IPS-20b (cell line): ENCODE data around the gene NOXA1.
"Not testable (repeated sequence)": the region's sequence is repeated elsewhere in the genome, so short reads cannot be mapped to it uniquely, and the experiment has no call there.

Experiments used
- H3K27ac ChIP-seq: one replicate; pipeline ENCODE4 v1.5.1; 2013; ENCODE audit warnings: low read length
- H3K27me3 ChIP-seq: 2 replicates; pipeline ENCODE4 v1.6.1; 2013; ENCODE audit warnings: mild to moderate bottlenecking, low read length, inconsistent platforms; ENCODE audit not compliant: insufficient read depth
- H3K36me3 ChIP-seq: 2 replicates; pipeline ENCODE4 v1.6.1; 2013; ENCODE audit warnings: low read depth, mild to moderate bottlenecking, inconsistent platforms, low read length, moderate library complexity; ENCODE audit not compliant: insufficient read depth
- H3K4me1 ChIP-seq: 2 replicates; pipeline ENCODE4 v1.6.1; 2013; ENCODE audit warnings: mild to moderate bottlenecking, control low read depth, inconsistent platforms, low read length, moderate library complexity; ENCODE audit not compliant: insufficient read depth
- H3K4me3 ChIP-seq: 2 replicates; pipeline ENCODE4 v1.5.1; 2013; ENCODE audit warnings: mild to moderate bottlenecking, low read length, inconsistent platforms
- H3K9ac ChIP-seq: 2 replicates; pipeline ENCODE4 v1.6.1; 2013; ENCODE audit warnings: low read depth, mild to moderate bottlenecking, inconsistent platforms, low read length, moderate library complexity
- H3K9me3 ChIP-seq: 2 replicates; pipeline ENCODE4 v1.6.1; 2013; ENCODE audit warnings: mild to moderate bottlenecking, low read depth, low read length, inconsistent platforms; ENCODE audit not compliant: insufficient read depth

The NOXA1 gene

GRCh38 chr9:137410236-137410890 lies 12.8 kb upstream of the NOXA1 start:
- H3K4me3 ChIP-seq, result not testable (repeated sequence)

DNA sequence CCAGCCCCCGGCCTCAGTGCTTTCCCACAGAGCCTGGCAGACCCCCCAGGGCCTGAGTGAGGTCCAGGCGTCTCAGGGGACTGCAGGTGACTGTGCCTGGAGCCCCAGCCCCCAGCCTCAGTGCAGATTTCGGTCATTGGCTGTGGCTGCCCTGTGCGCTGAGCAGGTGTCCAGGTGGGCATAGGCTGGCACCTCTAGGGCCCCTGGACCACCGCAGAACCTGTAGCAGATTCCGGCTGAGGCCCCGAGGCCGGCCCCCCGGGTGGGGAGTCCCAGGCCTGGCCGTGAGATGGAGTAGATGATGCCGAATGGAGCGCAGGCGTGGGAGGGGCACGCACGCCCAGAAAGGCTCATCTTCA lies 12.3 kb upstream of the NOXA1 start:
- peaks cover 7% of the 10 kb centered on the region; the same call in 1 of the 2 replicates for H3K27me3 ChIP-seq
- H3K9me3 ChIP-seq, result no peaks in the 10 kb centered on the region
- no peaks in the 10 kb centered on the region for H3K4me1 ChIP-seq
- no peak overlapping the region for H3K4me3 ChIP-seq
- H3K9ac ChIP-seq, result no peak overlapping the region
- H3K27ac ChIP-seq, result no peak overlapping the region
- H3K36me3 ChIP-seq, result no peaks in the 10 kb centered on the region

More at GRCh38 chr9:137410236-137410890, 12.8 kb upstream of the NOXA1 start:
- not testable (repeated sequence) for H3K36me3 ChIP-seq, H3K27ac ChIP-seq, H3K4me1 ChIP-seq, H3K9ac ChIP-seq, H3K9me3 ChIP-seq
- H3K27me3 ChIP-seq, result peaks cover 11% of the 10 kb centered on the region; the same call in 1 of the 2 replicates

- Histone ChIP-seq H3K9ac (no peak overlapping the region), H3K4me3 (no peak overlapping the region), H3K27ac (no peak overlapping the region)
Observed at GRCh38 chr9:137411260-137411644, 11.9 kb upstream of the NOXA1 start.

GRCh38 chr9:137411645-137412380 lies 11.4 kb upstream of the NOXA1 start:
- no peaks in the 10 kb centered on the region for H3K4me1 ChIP-seq
- no peak overlapping the region for H3K4me3 ChIP-seq
- H3K9me3 ChIP-seq, result no peaks in the 10 kb centered on the region
- H3K27ac ChIP-seq, result no peak overlapping the region
- no peaks in the 10 kb centered on the region for H3K36me3 ChIP-seq
- H3K27me3 ChIP-seq, result no peaks in the 10 kb centered on the region
- no peak overlapping the region for H3K9ac ChIP-seq

More at GRCh38 chr9:137411260-137411644, 11.9 kb upstream of the NOXA1 start:
- Histone ChIP-seq H3K27me3 (peaks cover 3% of the 10 kb centered on the region; the same call in 1 of the 2 replicates), H3K4me1 (no peaks in the 10 kb centered on the region), H3K36me3 (no peaks in the 10 kb centered on the region), H3K9me3 (no peaks in the 10 kb centered on the region)

GRCh38 chr9:137412431-137412830 lies 10.8 kb upstream of the NOXA1 start:
- Histone ChIP-seq H3K4me1 (no peaks in the 10 kb centered on the region), H3K9me3 (no peaks in the 10 kb centered on the region), H3K27ac (no peak overlapping the region), H3K36me3 (no peaks in the 10 kb centered on the region), H3K4me3 (no peak overlapping the region), H3K27me3 (no peaks in the 10 kb centered on the region), H3K9ac (no peak overlapping the region)

DNA sequence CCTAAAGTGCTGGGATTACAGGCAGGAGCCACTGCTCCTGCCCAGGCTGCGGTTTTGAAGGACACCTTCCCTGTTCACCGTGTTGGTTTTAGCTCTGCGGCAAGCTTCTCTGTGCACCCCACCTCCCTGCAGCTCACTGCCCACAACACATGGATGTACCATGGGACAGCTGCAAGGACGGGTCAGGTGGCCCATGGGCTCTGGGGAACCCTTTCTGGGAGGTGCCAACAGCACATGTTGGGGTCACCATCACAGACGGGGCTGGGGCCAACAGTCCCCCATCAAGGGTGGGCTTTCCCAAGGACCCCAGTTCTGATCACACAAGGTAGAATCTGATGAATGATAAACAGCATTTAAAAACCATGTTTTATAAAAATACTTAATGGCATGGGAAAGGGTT lies 7.7 kb upstream of the NOXA1 start:
- no peak overlapping the region for H3K9ac ChIP-seq
- H3K4me3 ChIP-seq, result no peak overlapping the region
- H3K27me3 ChIP-seq, result no peaks in the 10 kb centered on the region
- H3K4me1 ChIP-seq, result no peaks in the 10 kb centered on the region
- H3K27ac ChIP-seq, result no peak overlapping the region
- no peaks in the 10 kb centered on the region for H3K9me3 ChIP-seq
- no peaks in the 10 kb centered on the region for H3K36me3 ChIP-seq

DNA sequence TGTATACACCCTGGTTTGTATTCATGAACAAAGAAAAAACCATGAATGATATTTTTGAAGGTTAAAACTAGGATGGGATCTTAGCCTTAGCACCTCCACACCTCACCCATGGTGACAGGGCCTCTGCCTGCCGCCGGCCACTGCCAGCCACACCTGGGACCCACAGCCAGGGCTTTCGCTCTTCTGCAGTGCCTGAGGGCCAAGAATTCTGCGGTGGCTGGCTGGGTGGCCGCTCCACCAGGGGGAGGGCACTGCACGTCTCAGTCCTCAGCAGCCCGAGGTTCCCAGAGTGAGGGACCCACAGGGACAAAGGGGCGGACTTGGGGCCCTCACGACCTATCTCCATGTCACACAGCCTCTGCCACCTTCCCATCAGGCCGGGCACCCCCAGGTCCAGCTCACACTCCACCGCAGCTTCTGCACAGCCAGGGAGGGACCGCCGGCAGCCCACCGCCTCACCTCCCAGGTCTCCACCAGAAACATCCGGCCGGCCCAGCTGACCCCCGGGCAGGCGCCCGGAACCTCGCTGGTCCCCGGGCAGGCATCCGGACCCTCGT lies 7.1 kb upstream of the NOXA1 start:
- Histone ChIP-seq H3K9ac (no peak overlapping the region), H3K36me3 (no peaks in the 10 kb centered on the region), H3K4me1 (no peaks in the 10 kb centered on the region), H3K9me3 (no peaks in the 10 kb centered on the region), H3K4me3 (no peak overlapping the region), H3K27ac (no peak overlapping the region), H3K27me3 (no peaks in the 10 kb centered on the region)

- Histone ChIP-seq H3K27ac (no peak overlapping the region), H3K4me3 (no peak overlapping the region), H3K9me3 (no peaks in the 10 kb centered on the region), H3K9ac (no peak overlapping the region), H3K36me3 (no peaks in the 10 kb centered on the region), H3K4me1 (no peaks in the 10 kb centered on the region), H3K27me3 (no peaks in the 10 kb centered on the region)
Observed at GRCh38 chr9:137416563-137417151, 6.5 kb upstream of the NOXA1 start.

- no peak overlapping the region for H3K27ac ChIP-seq
- no peaks in the 10 kb centered on the region for H3K27me3 ChIP-seq
- peaks cover 4% of the 10 kb centered on the region; the same call in 1 of the 2 replicates for H3K4me1 ChIP-seq
- H3K36me3 ChIP-seq, result no peaks in the 10 kb centered on the region
- no peaks in the 10 kb centered on the region for H3K9me3 ChIP-seq
- H3K9ac ChIP-seq, result no peak overlapping the region
- H3K4me3 ChIP-seq, result no peak overlapping the region
Observed at GRCh38 chr9:137417161-137418021, 5.8 kb upstream of the NOXA1 start.

DNA sequence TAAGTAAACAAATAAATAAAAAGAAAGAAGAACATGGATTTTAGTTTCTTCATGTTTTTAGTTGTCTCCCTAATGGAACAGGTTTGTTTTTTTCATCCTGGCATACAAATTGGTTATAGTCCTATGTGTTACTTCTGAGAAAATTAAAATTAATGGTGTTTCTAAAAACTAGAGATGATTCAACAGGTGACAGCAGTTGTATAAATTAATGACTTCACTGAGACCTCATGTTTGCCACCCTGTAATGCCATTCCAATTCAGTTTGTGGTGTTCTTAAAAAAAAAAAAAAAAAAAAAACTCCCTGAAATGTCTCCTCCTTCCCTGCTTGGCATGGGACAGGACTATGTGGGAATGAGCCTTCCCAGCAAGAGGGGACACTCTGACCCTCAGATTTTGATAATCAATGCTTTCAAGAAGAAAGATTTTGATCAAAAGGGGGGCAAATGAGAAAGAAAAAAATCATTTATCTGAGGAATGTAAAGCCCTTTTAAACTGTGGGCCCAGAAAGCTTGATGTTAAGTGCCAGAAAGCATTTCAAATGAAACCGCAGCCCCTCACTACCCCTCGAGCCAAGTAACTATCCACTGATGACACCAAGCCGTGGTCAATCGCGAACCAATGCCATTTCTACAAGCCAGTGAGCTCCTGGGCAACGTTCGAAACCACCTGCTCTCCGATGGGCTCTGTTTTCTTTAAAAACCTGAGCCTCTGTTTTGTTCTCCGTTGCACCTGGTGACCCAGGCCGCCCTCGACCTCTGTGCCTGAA lies 1.2 kb upstream of the NOXA1 start:
- Histone ChIP-seq H3K27ac (no peak overlapping the region), H3K36me3 (no peaks in the 10 kb centered on the region), H3K9ac (peak overlapping the region; percentile 75; the same call in 1 of the 2 replicates), H3K9me3 (no peaks in the 10 kb centered on the region), H3K4me1 (peaks cover 4% of the 10 kb centered on the region; the same call in 1 of the 2 replicates), H3K4me3 (peak overlapping the region; percentile 85), H3K27me3 (peaks cover 15% of the 10 kb centered on the region; the same call in 1 of the 2 replicates)
